Measurements from ENCODE around the gene RPE65.
"Not testable (repeated sequence)": the region's sequence is repeated elsewhere in the genome, so short reads cannot be mapped to it uniquely, and the experiment has no call there.

Gene RPE65

DNA sequence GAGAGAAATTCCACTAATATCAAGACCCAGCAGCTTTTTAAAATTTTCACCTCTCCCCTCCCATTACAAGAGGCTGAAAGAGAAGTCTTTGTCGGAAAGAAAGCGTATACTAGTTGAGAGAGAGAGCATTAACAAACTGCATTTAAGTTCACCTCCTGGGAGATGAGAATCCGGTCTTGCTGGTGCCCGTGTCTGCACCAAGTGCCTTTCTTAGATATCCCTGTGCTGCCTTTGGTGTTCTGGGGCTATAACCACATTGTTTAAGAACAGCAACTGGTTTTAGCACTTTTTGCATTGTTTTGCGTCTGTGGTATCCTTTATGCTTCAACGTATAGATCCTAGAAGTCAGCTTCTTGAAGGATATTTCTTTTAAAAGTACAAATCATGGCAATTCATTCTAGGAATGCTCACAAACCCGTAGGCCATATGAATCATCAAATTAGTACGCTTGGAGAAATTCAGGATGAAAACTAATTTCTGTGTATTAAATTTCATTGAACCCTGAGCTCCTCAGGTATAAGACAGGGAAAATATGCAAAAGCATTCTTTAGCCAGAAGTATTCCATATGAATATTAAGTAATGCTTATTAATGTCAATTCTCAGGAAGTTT is 3.4 kb upstream of the RPE65 start:
- no peak for DNase-seq (ENCODE audit: low spot score)

DNA sequence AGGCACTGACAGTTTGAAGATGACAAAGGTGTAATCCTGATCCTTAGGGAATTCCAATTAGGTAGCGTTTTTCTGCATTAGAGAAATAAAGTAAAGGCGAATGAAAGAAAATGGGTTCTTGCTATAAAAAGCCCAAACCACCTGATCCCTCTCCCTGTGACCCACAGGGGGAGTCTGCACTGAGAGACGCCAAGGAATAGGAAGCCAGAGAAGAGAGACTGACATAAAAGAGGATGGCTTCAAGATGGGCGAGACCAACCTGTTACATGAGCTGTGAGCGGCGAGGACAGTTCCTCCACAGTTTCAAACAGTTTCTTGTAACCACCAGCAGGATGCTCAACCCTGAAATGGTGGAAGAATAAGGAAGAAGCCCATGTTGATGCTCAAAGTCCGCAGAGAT is 1.4 kb downstream of the RPE65 start:
- no peak for DNase-seq (ENCODE audit: low spot score)

DNA sequence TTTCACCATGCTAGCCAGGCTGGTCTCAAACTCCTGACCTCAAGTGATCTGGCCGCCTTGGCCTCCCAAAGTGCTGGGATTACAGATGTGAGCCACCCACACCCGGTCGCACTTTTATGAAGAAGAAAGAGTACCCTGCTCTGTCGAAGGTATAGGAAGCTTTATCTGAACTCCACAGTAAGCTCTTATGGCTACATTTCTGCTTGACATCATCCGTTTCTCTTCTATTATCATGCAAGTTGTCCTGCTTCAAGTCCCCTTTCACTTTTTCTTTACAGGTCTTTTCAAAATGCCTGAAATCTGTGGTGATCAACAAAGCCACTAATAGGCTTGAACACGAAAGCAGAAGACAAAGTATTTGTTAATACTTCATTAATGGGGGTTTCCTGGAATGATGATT is 4.0 kb downstream of the RPE65 start:
- DNase-seq (ENCODE audit: low spot score): no peak

DNA sequence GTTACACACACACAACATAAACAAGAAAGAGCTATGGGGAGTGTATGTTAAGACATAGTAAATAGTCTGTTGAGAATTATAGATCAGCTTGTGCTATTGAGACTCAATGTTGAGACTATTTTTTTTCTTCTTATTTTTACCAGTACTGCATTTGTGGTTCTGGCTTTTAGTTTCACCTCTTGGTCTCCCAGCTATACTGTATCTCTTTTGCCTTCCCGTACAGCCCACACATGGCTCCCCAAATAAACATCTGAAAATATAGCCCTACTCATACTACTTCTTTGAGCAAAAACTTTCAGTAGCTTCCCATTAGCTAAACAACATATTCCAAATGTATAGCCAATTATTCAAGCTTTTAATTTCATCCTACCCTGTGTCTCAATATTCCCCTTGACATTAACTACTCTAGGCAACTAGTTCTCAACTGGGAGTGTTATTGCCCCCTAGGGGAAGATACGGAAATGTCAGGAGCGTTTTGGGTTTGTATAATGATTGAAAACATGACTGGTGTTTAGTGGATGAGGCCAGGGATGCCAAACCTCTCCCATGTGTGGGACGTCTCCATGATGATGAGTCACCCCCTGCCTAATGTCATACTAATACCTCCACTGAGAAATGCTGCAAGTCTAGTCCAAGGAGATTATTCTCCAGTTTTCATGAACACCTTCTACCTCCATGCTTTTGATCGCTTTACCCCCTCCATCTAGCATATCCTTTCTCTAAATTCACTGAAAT is 6.8 kb downstream of the RPE65 start:
- DNase-seq (ENCODE audit: low spot score): peak; percentile 61

DNA sequence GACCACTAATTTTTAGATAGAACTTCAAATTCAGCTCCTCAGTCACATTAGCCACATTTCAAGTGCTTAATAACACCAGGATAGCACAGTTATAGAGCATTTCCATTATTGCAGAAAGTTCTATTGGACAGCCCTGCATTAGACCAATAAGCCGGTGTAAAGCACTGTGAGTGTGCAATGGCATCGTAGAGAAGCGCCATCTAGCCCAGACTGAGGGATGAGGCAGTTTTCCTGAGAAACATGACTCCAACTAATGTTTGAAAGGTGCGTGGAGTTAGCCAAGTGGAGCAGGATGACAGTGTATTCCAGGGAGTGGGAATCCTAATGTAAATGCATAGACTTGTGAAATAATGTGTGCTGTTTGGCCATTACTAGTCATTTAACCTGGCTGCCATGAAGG is 7.7 kb downstream of the RPE65 start:
- DNase-seq (ENCODE audit: low spot score): no peak

DNA sequence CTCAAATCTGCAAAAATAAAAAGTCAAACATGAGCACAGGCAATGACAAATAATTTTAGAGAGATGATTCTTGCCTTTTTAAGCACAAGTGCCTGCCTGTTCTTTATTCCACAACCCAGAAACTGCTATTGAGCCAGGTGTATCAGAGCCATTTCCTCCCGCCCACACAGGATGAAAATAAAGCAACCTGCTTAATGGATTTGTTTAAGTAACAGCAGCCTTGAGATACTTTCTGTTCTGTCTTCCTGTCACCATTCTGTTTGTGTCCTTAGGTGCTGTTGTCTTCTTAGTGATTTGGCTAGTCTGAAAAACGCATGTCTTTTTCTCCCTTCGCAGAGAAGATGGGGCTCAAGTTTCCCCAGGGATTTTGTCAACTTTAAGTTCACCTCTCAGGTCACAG is 11.4 kb downstream of the RPE65 start:
- DNase-seq (ENCODE audit: low spot score): no peak

DNA sequence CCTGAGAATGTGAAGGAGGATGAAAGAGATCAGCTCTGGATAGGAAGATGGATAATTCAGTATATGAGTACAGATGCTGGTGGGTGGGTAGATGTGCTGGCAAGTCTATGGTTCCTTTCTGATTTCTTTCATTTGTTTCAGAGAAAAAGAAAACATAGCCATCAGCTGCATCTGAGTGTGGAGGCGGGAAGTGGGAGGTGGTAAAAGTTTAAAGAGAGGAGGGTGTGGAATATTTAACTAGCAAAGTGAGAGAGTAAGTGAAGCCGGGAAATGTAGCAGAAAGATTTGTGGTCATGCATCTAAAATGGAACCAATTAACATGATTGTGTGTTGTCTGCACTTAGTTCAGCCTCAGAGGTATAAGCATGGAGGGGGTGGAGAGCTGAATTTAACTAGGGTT is 16.4 kb downstream of the RPE65 start:
- DNase-seq (ENCODE audit: low spot score): no peak

DNA sequence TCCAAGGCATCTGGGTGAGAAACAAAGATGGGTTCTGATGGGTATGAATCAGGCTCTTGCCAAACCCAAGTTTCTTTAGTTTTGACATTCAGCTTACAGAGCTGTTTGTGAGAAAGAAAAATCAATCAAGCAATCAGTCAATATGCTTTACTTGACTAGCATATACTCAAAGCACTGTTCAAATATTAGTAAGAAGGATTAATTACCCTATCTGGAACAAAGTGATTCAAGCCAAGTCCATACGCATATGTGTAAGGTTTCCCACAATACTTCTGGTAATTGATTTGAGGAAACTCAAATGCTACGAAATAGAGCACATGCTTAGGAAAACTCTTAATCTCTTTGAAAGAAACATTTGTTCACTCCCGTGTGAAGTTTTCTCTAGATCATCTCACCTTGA is 18.7 kb downstream of the RPE65 start:
- DNase-seq (ENCODE audit: low spot score): no peak

DNA sequence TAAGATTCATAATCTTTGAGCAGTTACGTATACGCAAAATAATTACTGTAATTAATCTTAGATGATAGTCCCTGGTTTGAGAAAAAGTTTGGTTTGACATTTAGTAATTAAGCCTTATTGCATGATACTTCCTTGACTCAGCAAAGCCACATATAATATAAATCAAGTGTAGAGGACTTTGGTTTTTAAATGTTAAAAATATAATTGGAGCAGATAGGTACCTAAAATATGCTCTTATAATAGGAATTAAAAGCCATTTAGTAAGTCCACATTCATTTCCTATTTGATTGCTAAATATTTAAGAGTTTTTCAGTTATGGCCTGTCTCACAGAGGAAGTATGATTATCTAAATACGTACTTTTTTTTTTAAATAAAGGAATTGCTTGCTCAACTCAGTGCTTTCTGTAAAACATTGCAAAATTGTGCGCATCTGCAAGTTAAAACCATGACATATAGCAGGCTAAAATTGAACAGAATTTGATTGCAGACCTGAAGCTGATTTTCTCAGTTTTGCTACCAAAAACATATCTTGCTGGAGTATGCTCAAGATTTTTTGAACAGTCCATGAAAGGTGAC is 20.4 kb downstream of the RPE65 start:
- no peak for DNase-seq (ENCODE audit: low spot score)

DNA sequence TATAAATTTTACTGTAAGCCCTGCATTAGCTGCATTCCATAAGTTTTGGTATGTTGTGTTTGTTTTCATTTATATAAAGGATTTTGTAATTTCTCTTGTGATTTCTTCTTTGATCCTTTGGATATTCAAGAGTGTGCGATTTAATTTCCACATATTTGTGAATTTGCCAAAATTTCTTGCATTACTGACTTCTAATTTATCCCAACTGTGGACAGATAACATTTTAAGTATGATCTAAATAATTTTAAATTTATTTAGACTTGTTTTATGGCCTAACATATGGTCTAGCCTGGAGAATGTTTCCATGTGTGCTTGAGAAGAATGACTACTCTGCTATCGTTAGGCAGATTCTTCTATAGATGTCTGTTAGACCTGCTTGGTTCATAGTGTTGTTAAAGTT is 23.2 kb downstream of the RPE65 start:
- no peak for DNase-seq (ENCODE audit: low spot score)

DNA sequence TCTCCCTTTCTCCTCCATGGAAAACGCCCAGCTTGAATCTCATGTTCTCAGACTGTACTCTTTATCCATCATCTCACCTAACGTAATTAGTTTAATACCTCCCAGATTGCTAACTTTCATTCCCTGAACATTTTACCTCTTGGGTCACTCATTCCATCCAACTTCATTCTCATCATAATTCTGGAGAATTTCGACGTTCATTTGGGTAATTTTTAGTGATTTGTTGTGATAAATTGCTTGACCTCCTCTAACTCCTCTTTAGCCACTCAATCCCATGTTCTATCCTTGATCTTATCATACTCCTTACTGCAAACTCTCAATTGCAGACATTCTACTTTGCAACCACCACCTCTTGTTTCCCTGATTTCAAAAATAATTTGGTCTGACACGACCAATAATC is 28.4 kb downstream of the RPE65 start:
- DNase-seq (ENCODE audit: low spot score): no peak

DNA sequence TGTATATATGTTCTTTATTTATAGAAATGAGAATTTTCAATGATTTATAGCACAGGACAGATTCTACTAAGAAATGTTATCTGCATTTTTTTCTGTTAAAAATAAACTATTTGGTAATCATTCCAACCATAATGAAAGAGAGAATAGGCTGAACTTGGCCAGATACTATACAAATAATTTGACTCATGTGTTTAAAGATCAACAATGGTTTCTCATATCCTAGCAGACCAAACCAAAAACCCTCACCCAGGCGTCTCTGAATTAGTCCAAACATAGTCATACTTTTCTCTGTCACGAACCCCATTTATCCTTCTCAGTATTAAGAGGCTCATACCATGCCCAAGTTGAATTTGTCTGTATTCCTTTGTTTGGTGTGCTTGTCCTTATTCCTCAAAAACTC is 40.3 kb downstream of the RPE65 start:
- DNase-seq (ENCODE audit: low spot score): peak; percentile 28

DNA sequence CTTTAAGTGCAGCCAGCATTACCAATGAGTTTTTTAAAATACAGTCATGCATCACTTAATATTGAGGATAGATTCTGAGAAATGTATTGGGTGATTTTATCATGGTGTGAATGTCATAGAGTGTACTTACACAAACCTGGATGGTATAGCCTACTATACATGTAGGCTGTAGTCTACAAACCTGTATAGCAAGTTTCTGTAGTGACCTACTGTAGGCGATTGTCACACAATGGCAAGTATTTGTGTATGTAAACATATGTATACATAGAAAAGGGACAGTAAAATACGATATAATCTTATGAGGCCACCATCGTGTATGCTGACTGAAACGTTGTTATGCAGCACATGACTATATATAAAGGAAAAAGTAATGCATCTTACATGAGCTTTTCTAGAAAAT is 48.2 kb downstream of the RPE65 start:
- DNase-seq (ENCODE audit: low spot score): no peak

DNA sequence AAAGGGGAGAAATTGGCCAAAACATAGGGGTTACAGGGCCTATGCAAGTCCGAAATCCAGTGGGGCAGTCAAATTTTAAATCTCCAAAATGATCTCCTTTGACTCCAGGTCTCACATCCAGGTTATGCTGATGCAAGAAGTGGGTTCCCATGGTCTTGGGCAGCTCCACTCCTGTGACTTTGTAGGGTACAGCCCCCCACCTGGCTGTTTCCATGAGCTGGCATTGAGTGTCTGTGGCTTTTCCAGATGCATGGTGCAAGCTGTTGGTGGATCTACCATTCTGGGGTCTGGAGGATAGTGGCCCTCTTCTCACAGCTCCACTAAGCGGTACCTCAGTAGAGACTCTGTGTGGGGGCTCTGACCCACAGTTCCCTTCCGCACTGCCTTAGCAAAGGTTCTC is 54.2 kb downstream of the RPE65 start:
- not testable (repeated sequence) for DNase-seq (ENCODE audit: low spot score)

DNA sequence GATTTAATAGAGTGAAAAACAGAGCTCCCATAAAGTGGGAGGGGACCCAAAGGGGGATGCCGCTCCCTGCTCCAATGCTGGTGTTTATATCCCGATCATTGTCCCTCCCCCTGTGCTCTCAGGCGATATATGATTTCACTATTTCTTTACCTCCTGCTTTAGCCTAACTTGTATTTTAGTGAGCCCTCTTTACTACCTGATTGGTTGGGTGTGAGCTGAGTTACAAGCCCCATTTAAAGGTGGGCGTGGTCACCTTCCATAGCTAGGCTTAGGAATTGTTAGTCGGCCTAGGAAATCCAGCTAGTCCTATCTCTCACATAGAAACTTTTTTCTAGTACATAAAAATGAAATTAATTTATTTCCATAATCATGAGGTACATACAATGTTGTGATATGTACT is 57.3 kb downstream of the RPE65 start:
- not testable (repeated sequence) for DNase-seq (ENCODE audit: low spot score)

DNA sequence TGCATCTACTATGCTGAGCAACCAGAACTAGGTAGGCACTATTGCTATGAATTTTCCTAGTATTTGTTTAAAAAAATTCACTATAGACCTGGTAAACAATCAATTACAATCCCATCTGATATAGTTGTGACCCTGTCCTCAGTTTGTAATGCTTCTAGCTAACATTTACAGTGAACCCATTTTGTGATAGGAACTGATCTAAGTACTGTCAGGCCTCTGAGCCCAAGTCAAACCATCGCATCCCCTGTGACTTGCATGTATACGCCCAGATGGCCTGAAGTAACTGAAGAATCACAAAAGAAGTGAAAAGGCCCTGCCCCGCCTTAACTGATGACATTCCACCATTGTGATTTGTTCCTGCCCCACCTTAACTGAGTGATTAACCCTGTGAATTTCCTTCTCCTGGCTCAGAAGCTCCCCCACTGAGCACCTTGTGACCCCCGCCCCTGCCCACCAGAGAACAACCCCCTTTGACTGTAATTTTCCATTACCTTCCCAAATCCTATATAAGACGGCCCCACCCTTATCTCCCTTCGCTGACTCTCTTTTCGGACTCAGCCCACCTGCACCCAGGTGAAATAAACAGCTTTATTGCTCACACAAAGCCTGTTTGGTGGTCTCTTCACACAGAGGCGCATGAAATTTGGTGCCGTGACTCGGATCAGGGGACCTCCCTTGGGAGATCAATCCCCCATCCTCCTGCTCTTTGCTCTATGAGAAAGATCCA is 63.8 kb downstream of the RPE65 start:
- DNase-seq (ENCODE audit: low spot score): not testable (repeated sequence)

DNA sequence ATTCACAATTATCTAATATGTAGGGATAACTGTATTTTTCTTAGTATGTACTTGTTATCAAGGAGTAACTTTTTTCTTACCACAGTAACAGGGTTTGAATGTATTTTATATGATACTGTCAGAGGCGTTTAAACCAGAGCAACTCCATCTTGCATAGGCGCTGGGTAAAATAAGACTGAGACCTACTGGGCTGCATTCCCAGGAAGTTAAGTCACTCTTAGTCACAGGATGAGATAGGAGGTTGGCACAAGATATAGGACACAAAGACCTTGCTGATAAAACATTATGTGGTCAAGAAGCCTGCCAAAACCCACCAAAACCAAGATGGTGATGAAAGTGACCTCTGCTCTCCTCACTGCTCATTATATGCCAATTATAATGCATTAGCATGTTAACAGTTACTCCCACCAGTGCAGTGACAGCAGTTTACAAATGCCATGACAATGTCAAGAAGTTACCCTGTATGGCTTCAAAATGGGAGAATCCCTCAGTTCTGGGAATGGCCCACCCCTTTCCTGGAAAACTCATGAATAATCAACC is 64.8 kb downstream of the RPE65 start:
- DNase-seq (ENCODE audit: low spot score): no peak

DNA sequence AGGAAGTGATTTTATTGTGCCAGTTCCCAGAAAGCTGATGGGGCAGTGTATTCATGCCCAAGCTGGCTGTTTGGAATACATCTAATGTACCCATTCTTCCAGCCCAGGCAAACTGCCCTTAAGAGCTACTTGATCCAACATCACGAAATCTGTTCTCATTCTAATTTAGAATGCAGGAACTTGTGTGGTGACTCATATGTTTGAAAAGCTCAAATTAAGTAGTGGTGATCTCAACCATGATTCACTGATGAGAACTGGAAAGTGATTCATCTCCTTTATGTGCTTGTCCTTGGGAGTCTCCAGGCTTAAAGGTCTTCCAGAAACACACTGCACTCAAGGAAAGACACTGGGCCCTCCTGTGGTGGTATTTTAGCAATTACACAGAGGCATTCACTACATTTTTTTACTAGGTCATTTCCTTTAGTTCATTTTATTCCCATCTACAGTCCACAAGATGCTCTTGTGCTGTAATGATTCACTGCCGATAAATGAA is 65.4 kb downstream of the RPE65 start:
- DNase-seq (ENCODE audit: low spot score): peak; percentile 91

DNA sequence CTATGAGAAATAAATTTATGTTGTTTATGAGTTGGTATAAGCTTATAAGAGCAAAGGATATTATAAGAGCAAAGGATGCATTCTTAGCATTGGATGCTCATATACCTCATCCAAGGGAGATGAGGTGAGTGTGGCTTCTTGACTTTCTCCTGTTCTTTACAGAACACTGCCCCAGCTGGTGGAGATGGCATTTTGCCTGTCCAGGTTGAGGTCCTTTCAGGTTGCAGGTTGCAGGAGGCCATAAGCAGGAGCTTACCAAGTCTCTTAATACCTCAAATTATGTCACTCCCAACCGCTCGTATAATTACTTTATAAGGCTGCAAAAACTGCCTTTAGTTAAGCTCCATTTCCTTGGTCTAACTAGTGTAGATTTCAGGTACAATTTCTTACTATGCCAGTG is 66.7 kb downstream of the RPE65 start:
- DNase-seq (ENCODE audit: low spot score): no peak

DNA sequence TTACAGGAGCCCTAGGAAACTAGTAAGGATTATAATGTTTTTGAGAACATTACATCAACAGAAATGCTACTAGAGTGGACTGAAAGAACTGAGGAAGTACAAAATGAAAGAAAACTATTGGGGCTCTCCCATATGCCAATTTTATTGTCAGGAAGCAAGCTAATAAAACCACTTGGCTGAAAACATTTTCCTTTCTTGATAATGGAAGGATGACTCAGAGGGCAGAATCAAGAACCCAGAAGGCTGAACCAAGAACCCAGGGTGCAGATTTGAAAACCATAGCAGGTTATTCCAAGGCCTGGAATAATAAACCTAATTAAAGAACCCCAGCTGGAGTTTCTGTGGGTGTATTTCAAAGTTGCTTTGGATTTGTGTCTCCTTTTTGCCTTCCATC is 70.7 kb downstream of the RPE65 start:
- DNase-seq (ENCODE audit: low spot score): no peak
